ENCODE results near the gene KIAA1958.

Gene KIAA1958

GRCh38 chr9:112608851-112609250, 122.2 kb downstream of the KIAA1958 start:
- DNase-seq, result no peak

- DNase-seq, result no peak
Observed at GRCh38 chr9:112615584-112616266, 129.1 kb downstream of the KIAA1958 start.

- no peak for DNase-seq
Observed at GRCh38 chr9:112617371-112617770, 130.7 kb downstream of the KIAA1958 start.

GRCh38 chr9:112618385-112619009, 131.9 kb downstream of the KIAA1958 start:
- no peak for DNase-seq

- no peak for DNase-seq
Observed at GRCh38 chr9:112620388-112620787, 133.8 kb downstream of the KIAA1958 start.

- DNase-seq, result no peak
Observed at GRCh38 chr9:112621018-112621655, 134.5 kb downstream of the KIAA1958 start.

- DNase-seq, result no peak
Observed at GRCh38 chr9:112623198-112623597, 136.6 kb downstream of the KIAA1958 start.

- DNase-seq, result no peak
Observed at GRCh38 chr9:112624711-112625707, 138.4 kb downstream of the KIAA1958 start.

- DNase-seq, result no peak
Observed at GRCh38 chr9:112629671-112630485, 143.3 kb downstream of the KIAA1958 start.

GRCh38 chr9:112631313-112632070, 144.9 kb downstream of the KIAA1958 start:
- no peak for DNase-seq

GRCh38 chr9:112640311-112640710, 153.7 kb downstream of the KIAA1958 start:
- DNase-seq, result no peak

GRCh38 chr9:112642126-112642525, 155.5 kb downstream of the KIAA1958 start:
- no peak for DNase-seq

GRCh38 chr9:112647596-112647995, 161.0 kb downstream of the KIAA1958 start:
- DNase-seq, result no peak

- no peak for DNase-seq
Observed at GRCh38 chr9:112648624-112649023, 162.0 kb downstream of the KIAA1958 start.

- DNase-seq, result no peak
Observed at GRCh38 chr9:112654282-112654681, 167.7 kb downstream of the KIAA1958 start.

GRCh38 chr9:112655668-112656067, 169.0 kb downstream of the KIAA1958 start:
- no peak for DNase-seq

GRCh38 chr9:112659906-112660305, 173.3 kb downstream of the KIAA1958 start:
- DNase-seq, result no peak

GRCh38 chr9:112663681-112664080, 177.1 kb downstream of the KIAA1958 start:
- no peak for DNase-seq

GRCh38 chr9:112664531-112664930, 177.9 kb downstream of the KIAA1958 start:
- no peak for DNase-seq

- DNase-seq, result no peak
Observed at GRCh38 chr9:112665347-112665746, 178.7 kb downstream of the KIAA1958 start.

- DNase-seq, result no peak
Observed at GRCh38 chr9:112669326-112669725, 182.7 kb downstream of the KIAA1958 start.

All from T-helper 1 cell (primary cell).